OCI-LY7 (cell line): ENCODE data around the gene ASCL5. TPM values are rescaled to one million over a fixed set of nuclear protein-coding genes. Genes with fewer than 3 reads are reported as not detected.

Experiments
- BruUV-seq: library from RNA; stranded (reverse); fragments of 400-500 nt; replicated peaks from 2 replicates; lab custom pipeline; 2021; lab: Mats Ljungman, UMichigan
- CTCF ChIA-PET: fragments of 300-600 bp; sonication (Branson Sonifier 250); formaldehyde crosslinking; loops from one replicate; lab custom pipeline; 2022; ENCODE audit warnings: antibody characterized with exemption; ENCODE audit not compliant: unreplicated experiment; lab: Charles Lee
- POLR2A ChIA-PET: fragments of 300-600 bp; sonication (Branson Sonifier 250); formaldehyde crosslinking; loops from one replicate; lab custom pipeline; 2022; ENCODE audit warnings: antibody characterized with exemption; lab: Charles Lee
- DNase-seq: peaks from one replicate; pipeline ENCODE4 v3.0.0-alpha.2; 2015; ENCODE audit warnings: low spot score
- H2AFZ ChIP-seq: fragments of 200-600 bp; sonication (generic), shearing (Covaris generic); 2 replicates; pipeline ENCODE4 v1.6.1; 2014; ENCODE audit warnings: mild to moderate bottlenecking, antibody characterized with exemption, low read length, moderate library complexity
- H3K27ac ChIP-seq: fragments of 200-600 bp; sonication (generic); 2 replicates; pipeline ENCODE4 v1.5.1; 2014; ENCODE audit warnings: mixed run types, low read depth, mild to moderate bottlenecking, moderate library complexity, low read length, inconsistent platforms; ENCODE audit not compliant: poor library complexity, severe bottlenecking
- H3K36me3 ChIP-seq: fragments of 200-600 bp; sonication (generic); 2 replicates; pipeline ENCODE4 v1.6.1; 2014; ENCODE audit warnings: mild to moderate bottlenecking, antibody characterized with exemption, low read length, moderate library complexity, mixed read lengths; ENCODE audit not compliant: insufficient read depth
- H3K4me1 ChIP-seq: fragments of 200-600 bp; sonication (generic); 2 replicates; pipeline ENCODE4 v1.5.1; 2014; ENCODE audit warnings: mild to moderate bottlenecking, low read length; ENCODE audit not compliant: insufficient read depth, poor library complexity, severe bottlenecking
- H3K4me2 ChIP-seq: fragments of 200-600 bp; sonication (generic); 2 replicates; pipeline ENCODE4 v1.6.1; 2014; ENCODE audit warnings: mild to moderate bottlenecking, low read length
- H3K4me3 ChIP-seq: fragments of 200-600 bp; sonication (generic); 2 replicates; pipeline ENCODE4 v1.5.1; 2014; ENCODE audit warnings: mild to moderate bottlenecking, low read depth, low read length; ENCODE audit not compliant: poor library complexity, severe bottlenecking
- H3K79me2 ChIP-seq: fragments of 200-600 bp; sonication (generic); 2 replicates; pipeline ENCODE4 v1.6.1; 2016; ENCODE audit warnings: low read depth, mild to moderate bottlenecking, low read length, moderate library complexity, mixed read lengths; ENCODE audit not compliant: insufficient read depth
- H3K9me2 ChIP-seq: fragments of 200-600 bp; sonication (generic); 2 replicates; pipeline ENCODE4 v1.6.1; 2016; ENCODE audit warnings: mild to moderate bottlenecking, low read length, mixed read lengths; ENCODE audit not compliant: insufficient read depth
- H3K9me3 ChIP-seq: fragments of 200-600 bp; sonication (generic); 2 replicates; pipeline ENCODE4 v1.6.1; 2014; ENCODE audit warnings: mild to moderate bottlenecking, mixed run types, low read length, mixed read lengths
- H4K20me1 ChIP-seq: fragments of 200-600 bp; sonication (generic); 2 replicates; pipeline ENCODE4 v1.6.1; 2014; ENCODE audit warnings: mild to moderate bottlenecking, antibody characterized with exemption, low read length, moderate library complexity, mixed read lengths; ENCODE audit not compliant: insufficient read depth
- EZH2phosphoT487 ChIP-seq: fragments of 200-600 bp; sonication (generic); IDR thresholded peaks from 2 replicates; pipeline ENCODE4 v1.6.1; 2018; ENCODE audit warnings: low read depth, borderline replicate concordance, mild to moderate bottlenecking, mixed run types, antibody characterized with exemption, low read length, moderate library complexity, mixed read lengths
- intact Hi-C: fragments of 100-400 bp; cut with micrococcal nuclease; formaldehyde crosslinking; loops from one replicate; pipeline ENCODE4 v1.10.0; 2022; ENCODE audit not compliant: unreplicated experiment
- total RNA-seq, 2 experiments: library from RNA; depleted of rRNA in 1 of 2; stranded (reverse); fragments of >200 nt in 1 of 2; shearing (Covaris generic) in 1 of 2; gene quantifications; 2 replicates each; pipeline ENCODE4 v1.2.3, GENCODE V29; 2014 to 2022
- TF ChIP-seq, protein P1 (sequence below): fragments of 200-600 bp; sonication (generic); conservative IDR thresholded peaks from 2 replicates; pipeline ENCODE4 v1.5.1; 2014; ENCODE audit warnings: mild to moderate bottlenecking, antibody characterized with exemption, low read length, moderate library complexity, mixed read lengths

ASCL5 gene
- total RNA-seq, 2 experiments from 2014 or later = not detected

DNA sequence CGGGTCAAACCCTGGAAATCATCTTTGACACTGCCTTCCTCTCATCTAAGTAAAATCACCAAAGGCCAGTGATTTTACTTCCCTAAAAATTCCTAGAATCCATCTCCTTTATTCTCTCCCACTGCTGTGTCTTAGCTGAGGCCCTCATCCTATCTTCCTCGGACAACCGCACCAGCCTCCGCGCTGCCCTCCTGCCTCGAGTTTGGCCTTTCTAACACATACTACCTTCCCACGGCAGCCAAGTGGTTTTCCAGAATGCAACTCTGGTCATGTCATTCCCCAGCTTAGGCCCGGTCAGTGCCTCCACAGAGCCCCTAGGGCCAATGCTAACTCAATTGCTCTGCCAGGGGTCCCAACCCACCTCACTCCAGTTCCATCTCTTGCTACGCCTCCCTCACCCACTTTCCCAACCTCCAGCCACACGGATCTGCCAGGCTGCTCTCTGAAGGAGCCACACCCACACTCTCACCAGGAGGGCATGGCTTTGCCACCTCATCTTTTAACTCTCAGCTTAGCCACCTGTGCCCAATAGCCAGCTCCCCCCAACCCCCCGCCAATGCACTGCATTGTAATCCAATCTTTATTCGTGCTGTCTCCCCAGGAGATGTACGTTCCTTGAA is 20.5 kb upstream of the ASCL5 start:
- ChIA-PET POLR2A (interaction anchor here (0.6 to 0.7 kb wide), 2 partner anchors 58 to 205 kb away, joined by 3 read pairs; no protein-coding TSS in a partner anchor), CTCF (no interaction called here)
- Histone ChIP-seq H3K4me2 (no peak overlapping the region), H3K9me3 (no peaks in the 10 kb centered on the region), H3K36me3 (peaks cover 42% of the 10 kb centered on the region; the same call in 1 of the 2 replicates), H3K79me2 (no peaks in the 10 kb centered on the region), H3K4me1 (no peaks in the 10 kb centered on the region), H4K20me1 (no peaks in the 10 kb centered on the region), H3K9me2 (no peaks in the 10 kb centered on the region), H3K4me3 (no peak overlapping the region), H2AFZ (no peak overlapping the region), H3K27ac (no peak overlapping the region)
- no peak for DNase-seq
- TF ChIP-seq, protein P1, sequence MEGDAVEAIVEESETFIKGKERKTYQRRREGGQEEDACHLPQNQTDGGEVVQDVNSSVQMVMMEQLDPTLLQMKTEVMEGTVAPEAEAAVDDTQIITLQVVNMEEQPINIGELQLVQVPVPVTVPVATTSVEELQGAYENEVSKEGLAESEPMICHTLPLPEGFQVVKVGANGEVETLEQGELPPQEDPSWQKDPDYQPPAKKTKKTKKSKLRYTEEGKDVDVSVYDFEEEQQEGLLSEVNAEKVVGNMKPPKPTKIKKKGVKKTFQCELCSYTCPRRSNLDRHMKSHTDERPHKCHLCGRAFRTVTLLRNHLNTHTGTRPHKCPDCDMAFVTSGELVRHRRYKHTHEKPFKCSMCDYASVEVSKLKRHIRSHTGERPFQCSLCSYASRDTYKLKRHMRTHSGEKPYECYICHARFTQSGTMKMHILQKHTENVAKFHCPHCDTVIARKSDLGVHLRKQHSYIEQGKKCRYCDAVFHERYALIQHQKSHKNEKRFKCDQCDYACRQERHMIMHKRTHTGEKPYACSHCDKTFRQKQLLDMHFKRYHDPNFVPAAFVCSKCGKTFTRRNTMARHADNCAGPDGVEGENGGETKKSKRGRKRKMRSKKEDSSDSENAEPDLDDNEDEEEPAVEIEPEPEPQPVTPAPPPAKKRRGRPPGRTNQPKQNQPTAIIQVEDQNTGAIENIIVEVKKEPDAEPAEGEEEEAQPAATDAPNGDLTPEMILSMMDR = no peak
- no peak for TF ChIP-seq EZH2phosphoT487
- no TSS peak for BruUV-seq
- intact Hi-C loops = loop anchor here (2.0 kb wide), 1 partner anchor 75 kb away; no protein-coding TSS in a partner anchor

DNA sequence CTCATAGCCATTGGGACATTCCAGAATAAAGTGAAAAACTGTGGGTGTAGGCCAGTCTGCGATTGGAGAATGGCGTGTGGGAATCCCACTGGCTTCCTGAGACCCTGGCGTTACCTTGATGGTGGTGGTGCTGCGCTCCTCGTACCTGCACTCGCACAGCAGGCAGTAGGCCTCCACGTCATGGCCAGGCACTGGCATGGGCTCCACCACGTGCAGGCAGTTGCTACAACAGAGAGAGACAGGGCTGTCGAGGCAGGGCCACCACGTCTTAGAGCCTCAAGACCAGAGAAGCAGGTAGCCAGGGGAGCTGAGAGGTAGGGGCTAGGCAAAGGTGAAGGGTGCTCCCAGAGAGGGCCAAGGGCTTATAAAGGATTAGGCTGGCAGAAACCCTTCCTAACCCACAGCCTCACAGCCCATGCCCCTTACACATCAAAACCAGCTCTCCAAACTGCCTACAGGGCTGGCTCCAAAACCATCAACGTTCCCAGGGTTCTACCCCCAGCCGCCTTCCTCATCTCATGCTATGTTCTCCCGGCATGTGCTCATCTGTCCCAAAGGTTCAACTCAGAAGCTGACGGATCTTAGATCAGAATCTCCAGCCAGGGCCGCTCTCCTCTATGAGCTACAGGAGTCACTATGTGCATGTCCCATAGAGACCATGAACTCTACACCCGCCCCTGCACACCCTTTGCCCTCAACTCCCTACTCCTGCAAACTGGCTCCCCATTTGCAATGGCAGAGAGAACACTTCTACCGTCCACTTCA is 19.8 kb upstream of the ASCL5 start:
- Histone ChIP-seq H3K4me2 (no peak overlapping the region), H3K4me1 (no peaks in the 10 kb centered on the region), H3K4me3 (no peak overlapping the region), H3K79me2 (no peaks in the 10 kb centered on the region), H3K9me3 (no peaks in the 10 kb centered on the region), H3K27ac (no peak overlapping the region), H3K9me2 (no peaks in the 10 kb centered on the region), H3K36me3 (peaks cover 42% of the 10 kb centered on the region; the same call in 1 of the 2 replicates), H2AFZ (no peak overlapping the region), H4K20me1 (no peaks in the 10 kb centered on the region)
- TF ChIP-seq EZH2phosphoT487 = no peak
- TF ChIP-seq, protein P1 = no peak
- POLR2A ChIA-PET = interaction anchor here (0.6 kb wide), 1 partner anchor 204 kb away, joined by 3 read pairs; no protein-coding TSS in a partner anchor
- no TSS peak for BruUV-seq
- intact Hi-C loops = no loop called here
- CTCF ChIA-PET = interaction anchor here (1.2 kb wide), 1 partner anchor 24 kb away, joined by 3 read pairs; no protein-coding TSS in a partner anchor
- no peak for DNase-seq
